Type B pancreatic cell (in vitro differentiated cells): ENCODE results near the gene CD300A. TPM values are rescaled to one million over a fixed set of nuclear protein-coding genes. Genes with fewer than 3 reads are reported as not detected.
"Not testable (repeated sequence)": the region's sequence is repeated elsewhere in the genome, so short reads cannot be mapped to it uniquely, and the experiment has no call there.

Source experiments
- DNase-seq: peaks from one replicate; pipeline ENCODE4 v3.0.0; 2021; ENCODE audit warnings: mixed read lengths; ENCODE audit not compliant: unreplicated experiment; ENCODE audit errors: extremely low spot score
- H3K27ac Mint-ChIP-seq: 2 replicates; pipeline ENCODE4 v1.8.0; 2021; ENCODE audit warnings: mild to moderate bottlenecking, mixed read lengths
- H3K27me3 Mint-ChIP-seq: 2 replicates; pipeline ENCODE4 v1.8.0; 2021; ENCODE audit warnings: mixed read lengths
- H3K36me3 Mint-ChIP-seq: 2 replicates; pipeline ENCODE4 v1.8.0; 2021; ENCODE audit warnings: mixed read lengths
- H3K4me1 Mint-ChIP-seq: one replicate; pipeline ENCODE4 v1.8.0; 2021; ENCODE audit warnings: mixed read lengths; ENCODE audit not compliant: unreplicated experiment
- H3K4me3 Mint-ChIP-seq: 2 replicates; pipeline ENCODE4 v1.8.0; 2021; ENCODE audit warnings: mild to moderate bottlenecking, mixed read lengths
- H3K9me3 Mint-ChIP-seq: 2 replicates; pipeline ENCODE4 v1.8.0; 2021; ENCODE audit warnings: mixed read lengths
- CTCF ChIP-seq: fragments of 200-600 bp; sonication (generic); conservative IDR thresholded peaks from 2 replicates; pipeline ENCODE4 v1.5.0; 2021; ENCODE audit warnings: antibody characterized with exemption, mild to moderate bottlenecking
- total RNA-seq: library from RNA; stranded (reverse); gene quantifications from 2 replicates; pipeline ENCODE4 v1.2.1, GENCODE V29; 2021; ENCODE audit warnings: low replicate concordance

CD300A gene
- total RNA-seq, 1 donor from 2014 or later, result 0.43 TPM

DNA sequence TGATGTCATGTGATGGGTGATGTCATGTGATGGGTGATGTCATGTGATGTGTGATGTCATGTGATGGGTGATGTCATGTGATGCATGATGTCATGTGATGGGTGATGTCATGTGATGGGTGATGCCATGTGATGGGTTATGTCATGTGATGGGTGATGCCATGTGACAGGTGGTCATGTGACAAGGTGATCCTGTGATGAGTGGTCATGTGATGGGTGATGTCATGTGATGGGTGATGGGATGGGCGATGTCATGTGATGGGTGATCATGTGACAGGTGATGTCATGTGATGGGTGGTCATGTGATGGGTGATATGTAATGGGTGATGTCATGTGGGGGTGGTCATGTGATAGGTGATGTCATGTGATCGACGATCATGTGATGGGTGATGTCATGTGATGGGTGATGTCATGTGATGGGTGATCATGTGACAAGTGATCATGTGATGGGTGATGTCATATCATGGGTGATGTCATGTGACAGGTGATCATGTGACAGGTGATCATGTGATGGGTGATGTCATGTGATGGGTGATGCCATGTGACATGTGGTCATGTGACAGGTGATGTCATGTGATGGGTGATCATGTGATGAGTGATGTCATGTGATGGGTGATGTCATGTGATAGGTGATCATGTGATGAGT is 47.7 kb downstream of the CD300A start:
- peaks cover 16% of the 10 kb centered on the region for H3K9me3 Mint-ChIP-seq
- H3K36me3 Mint-ChIP-seq, result peaks cover 10% of the 10 kb centered on the region
- H3K27ac Mint-ChIP-seq, result peak overlapping the region; percentile 92
- peaks cover 46% of the 10 kb centered on the region for H3K27me3 Mint-ChIP-seq
- DNase-seq, result no peak
- no peak for TF ChIP-seq CTCF
- peak overlapping the region; percentile 79 for H3K4me3 Mint-ChIP-seq
- H3K4me1 Mint-ChIP-seq, result peaks cover 8% of the 10 kb centered on the region

DNA sequence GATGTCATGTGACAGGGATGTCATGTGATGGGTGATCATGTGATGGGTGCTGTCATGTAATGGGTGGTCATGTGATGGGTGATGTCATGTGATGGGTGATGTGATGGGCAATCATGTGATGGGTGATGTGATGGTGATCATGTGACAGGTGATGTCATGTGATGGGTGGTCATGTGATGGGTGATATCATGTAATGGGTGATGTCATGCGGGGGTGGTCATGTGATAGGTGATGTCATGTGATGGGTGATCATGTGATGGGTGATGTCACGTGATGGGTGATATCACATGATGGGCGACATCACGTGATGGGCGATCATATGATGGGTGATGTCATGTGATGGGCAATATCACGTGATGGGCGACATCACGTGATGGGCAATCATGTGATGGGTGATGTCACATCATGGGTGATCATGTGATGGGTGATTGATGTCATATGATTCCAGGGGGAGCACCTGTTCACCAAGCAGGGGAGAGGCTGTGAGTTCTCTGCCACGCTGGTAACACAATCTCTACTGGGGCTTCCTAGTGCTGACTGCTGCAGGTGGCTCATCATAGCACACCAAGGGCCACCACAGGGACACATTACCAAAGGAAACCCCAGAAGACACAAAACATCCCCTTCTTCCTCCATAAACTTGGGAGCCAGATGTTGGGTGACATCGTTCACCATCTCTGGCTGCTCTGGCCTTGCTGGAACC is 48.3 kb downstream of the CD300A start:
- peak overlapping the region; percentile 92 for H3K27ac Mint-ChIP-seq
- peaks cover 8% of the 10 kb centered on the region for H3K4me1 Mint-ChIP-seq
- DNase-seq, result no peak

GRCh38 chr17:74515941-74516340 is 49.5 kb downstream of the CD300A start:
- peaks cover 10% of the 10 kb centered on the region for H3K36me3 Mint-ChIP-seq
- H3K27ac Mint-ChIP-seq, result no peak overlapping the region
- H3K4me3 Mint-ChIP-seq, result no peak overlapping the region
- H3K4me1 Mint-ChIP-seq, result peaks cover 8% of the 10 kb centered on the region
- peaks cover 16% of the 10 kb centered on the region for H3K9me3 Mint-ChIP-seq
- peaks cover 45% of the 10 kb centered on the region for H3K27me3 Mint-ChIP-seq
- no peak for DNase-seq
- no peak for TF ChIP-seq CTCF

More for the DNA sequence above, 48.3 kb downstream of the CD300A start:
- H3K27me3 Mint-ChIP-seq, result peaks cover 43% of the 10 kb centered on the region
- TF ChIP-seq CTCF, result no peak
- peak overlapping the region; percentile 79 for H3K4me3 Mint-ChIP-seq
- peaks cover 16% of the 10 kb centered on the region for H3K9me3 Mint-ChIP-seq
- H3K36me3 Mint-ChIP-seq, result peaks cover 10% of the 10 kb centered on the region

- no peak overlapping the region for H3K27ac Mint-ChIP-seq
- peaks cover 8% of the 10 kb centered on the region for H3K4me1 Mint-ChIP-seq
- H3K9me3 Mint-ChIP-seq, result peaks cover 16% of the 10 kb centered on the region
- no peak for DNase-seq
- H3K4me3 Mint-ChIP-seq, result no peak overlapping the region
- H3K27me3 Mint-ChIP-seq, result peaks cover 42% of the 10 kb centered on the region
- H3K36me3 Mint-ChIP-seq, result peaks cover 10% of the 10 kb centered on the region
- no peak for TF ChIP-seq CTCF
Measured at GRCh38 chr17:74516561-74517328, 50.3 kb downstream of the CD300A start.

GRCh38 chr17:74518413-74518981 is 52.1 kb downstream of the CD300A start:
- peaks cover 38% of the 10 kb centered on the region for H3K27me3 Mint-ChIP-seq
- not testable (repeated sequence) for H3K36me3 Mint-ChIP-seq, H3K4me3 Mint-ChIP-seq, DNase-seq, H3K27ac Mint-ChIP-seq, H3K4me1 Mint-ChIP-seq
- H3K9me3 Mint-ChIP-seq, result peaks cover 16% of the 10 kb centered on the region
